A673 (cell line): ENCODE results near the gene STK17A. TPM values are rescaled to one million over a fixed set of nuclear protein-coding genes. Genes with fewer than 3 reads are reported as not detected.

Experiments used
- BruUV-seq: library from RNA; stranded (reverse); fragments of 400-500 nt; replicated peaks from 2 replicates; lab custom pipeline; 2021; lab: Mats Ljungman, UMichigan
- CTCF ChIA-PET: fragments of 300-600 bp; sonication (Branson Sonifier 250); formaldehyde crosslinking; loops from one replicate; lab custom pipeline; 2022; ENCODE audit warnings: antibody characterized with exemption; lab: Charles Lee
- POLR2A ChIA-PET: fragments of 300-600 bp; sonication (Branson Sonifier 250); formaldehyde crosslinking; loops from one replicate; lab custom pipeline; 2022; ENCODE audit warnings: antibody characterized with exemption; ENCODE audit not compliant: low non-redundant PET; lab: Charles Lee
- DNase-seq: peaks from one replicate; pipeline ENCODE4 v3.0.0-alpha.2; 2015; ENCODE audit warnings: low spot score
- H3K27ac ChIP-seq: fragments of 200-600 bp; sonication (generic); 2 replicates; pipeline ENCODE4 v1.5.1; 2016; ENCODE audit warnings: mixed run types, low read depth, mild to moderate bottlenecking, mixed read lengths, antibody characterized with exemption, low read length; ENCODE audit not compliant: poor library complexity, severe bottlenecking
- H3K27me3 ChIP-seq: fragments of 200-600 bp; sonication (generic); replicated peaks from 2 replicates; pipeline ENCODE4 v1.6.1; 2017; ENCODE audit warnings: mixed run types, low read depth, mild to moderate bottlenecking, mixed read lengths, antibody characterized with exemption, low read length; ENCODE audit not compliant: insufficient read depth, poor library complexity
- H3K36me3 ChIP-seq: fragments of 200-600 bp; sonication (generic); 2 replicates; pipeline ENCODE4 v1.6.1; 2016; ENCODE audit warnings: mixed run types, mild to moderate bottlenecking, mixed read lengths, antibody characterized with exemption, low read length; ENCODE audit not compliant: insufficient read depth, poor library complexity, severe bottlenecking
- H3K4me1 ChIP-seq: fragments of 200-600 bp; sonication (generic); 2 replicates; pipeline ENCODE4 v1.6.1; 2017; ENCODE audit warnings: mixed run types, mild to moderate bottlenecking, mixed read lengths, antibody characterized with exemption, low read length; ENCODE audit not compliant: insufficient read depth, poor library complexity, severe bottlenecking
- H3K4me3 ChIP-seq: fragments of 200-600 bp; sonication (generic); 2 replicates; pipeline ENCODE4 v1.5.1; 2016; ENCODE audit warnings: low read depth, mixed run types, mild to moderate bottlenecking, mixed read lengths, low read length; ENCODE audit not compliant: poor library complexity, severe bottlenecking
- H3K9me3 ChIP-seq: fragments of 200-600 bp; sonication (generic); 2 replicates; pipeline ENCODE4 v1.6.1; 2016; ENCODE audit warnings: mixed run types, low read depth, mild to moderate bottlenecking, mixed read lengths, antibody characterized with exemption, low read length; ENCODE audit not compliant: poor library complexity, severe bottlenecking
- CTCF ChIP-seq: fragments of 300-800, 200-600 bp; sonication (generic); conservative IDR thresholded peaks from 2 replicates; pipeline ENCODE4 v1.5.1; 2017; ENCODE audit warnings: low read depth, mild to moderate bottlenecking, antibody characterized with exemption, low read length, moderate library complexity, mixed read lengths
- EZH2 ChIP-seq: fragments of 200-600 bp; sonication (generic); IDR thresholded peaks from 2 replicates; pipeline ENCODE4 v1.6.1; 2017; ENCODE audit warnings: borderline replicate concordance, low read depth, mild to moderate bottlenecking, mixed read lengths, antibody characterized with exemption, low read length; ENCODE audit not compliant: poor library complexity, severe bottlenecking
- intact Hi-C: fragments of 100-400 bp; cut with micrococcal nuclease; formaldehyde crosslinking; loops from one replicate; pipeline ENCODE4 v1.10.0; 2022; ENCODE audit not compliant: unreplicated experiment
- total RNA-seq: library from RNA; stranded (reverse); gene quantifications from 2 replicates; pipeline ENCODE4 v1.2.3, GENCODE V29; 2021

STK17A gene
- total RNA-seq, 1 experiment from 2014 or later = 27.3 TPM

- TF ChIP-seq EZH2 = no peak
- TF ChIP-seq CTCF = no peak
- Histone ChIP-seq H3K36me3 (no peaks in the 10 kb centered on the region), H3K27ac (no peak overlapping the region), H3K4me1 (no peaks in the 10 kb centered on the region), H3K27me3 (no peaks in the 10 kb centered on the region), H3K4me3 (no peak overlapping the region), H3K9me3 (no peaks in the 10 kb centered on the region)
- ChIA-PET CTCF (no interaction called here), POLR2A (no interaction called here)
- no peak for DNase-seq
- intact Hi-C loops = no loop called here
- BruUV-seq = no TSS peak
These were observed 23.0 kb upstream of the STK17A start for GRCh38 chr7:43559946-43560335.

GRCh38 chr7:43560742-43561330 is 22.1 kb upstream of the STK17A start:
- no peak for DNase-seq
- Histone ChIP-seq H3K36me3 (no peaks in the 10 kb centered on the region), H3K4me3 (no peak overlapping the region), H3K4me1 (no peaks in the 10 kb centered on the region), H3K27ac (no peak overlapping the region), H3K9me3 (no peaks in the 10 kb centered on the region), H3K27me3 (no peaks in the 10 kb centered on the region)
- POLR2A ChIA-PET = no interaction called here
- no TSS peak for BruUV-seq
- intact Hi-C loops = no loop called here
- CTCF ChIA-PET = no interaction called here
- no peak for TF ChIP-seq CTCF
- TF ChIP-seq EZH2 = no peak

DNA sequence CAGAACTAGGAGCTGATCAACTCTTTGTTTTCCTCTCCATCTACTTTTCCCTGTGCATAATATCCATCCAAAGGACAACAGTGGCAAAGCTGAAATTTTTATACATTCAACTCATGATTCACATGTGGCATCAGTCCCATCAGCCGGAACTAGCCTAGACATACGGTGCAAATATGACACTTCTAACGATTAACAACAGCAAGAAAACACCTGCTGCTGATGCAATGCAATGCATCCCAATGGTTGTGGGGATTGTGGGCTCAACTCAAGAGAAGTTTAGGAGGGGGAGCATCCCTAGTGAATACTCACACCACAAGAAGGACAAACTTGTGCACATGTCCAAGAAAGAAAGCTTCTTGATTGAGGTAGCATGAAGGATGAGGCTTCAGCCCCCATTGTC is 20.5 kb upstream of the STK17A start:
- ChIA-PET POLR2A (no interaction called here), CTCF (no interaction called here)
- DNase-seq = no peak
- TF ChIP-seq EZH2 (no peak), CTCF (no peak)
- Histone ChIP-seq H3K27me3 (no peaks in the 10 kb centered on the region), H3K27ac (no peak overlapping the region), H3K4me3 (no peak overlapping the region), H3K9me3 (no peaks in the 10 kb centered on the region), H3K36me3 (no peaks in the 10 kb centered on the region), H3K4me1 (no peaks in the 10 kb centered on the region)
- BruUV-seq = no TSS peak
- intact Hi-C loops = no loop called here
